GM12878 (cell line): ENCODE data around the gene ORC1.

Source experiments
- ETV6 ChIP-seq, 2 experiments: fragments of 450-650 bp in 1 of 2; IDR thresholded peaks in 1 of 2; conservative IDR thresholded peaks in 1 of 2; 2 replicates each; pipeline ENCODE4 v1.6.1; 2014; ENCODE audit warnings: antibody characterized with exemption in 1 of 2, borderline replicate concordance in 1 of 2, low read depth in 1 of 2, mild to moderate bottlenecking in 1 of 2, moderate library complexity in 1 of 2
- EZH2 ChIP-seq: IDR thresholded peaks from 2 replicates; pipeline ENCODE4 v1.6.1; 2012; ENCODE audit warnings: low read depth, mild to moderate bottlenecking, control low read depth, inconsistent platforms, low read length, borderline replicate concordance; ENCODE audit not compliant: control insufficient read depth
- HDAC2 ChIP-seq: fragments of 200-600 bp; sonication (generic); IDR thresholded peaks from 2 replicates; pipeline ENCODE4 v1.6.1; 2017
- POLR2A ChIP-seq: IDR thresholded peaks from 2 replicates; pipeline ENCODE4 v1.6.1; 2011; ENCODE audit warnings: low read depth, mild to moderate bottlenecking, low read length
- TARDBP ChIP-seq: IDR thresholded peaks from 2 replicates; pipeline ENCODE4 v1.6.1; 2016; ENCODE audit warnings: borderline replicate concordance
- TCF12 ChIP-seq: IDR thresholded peaks from 2 replicates; pipeline ENCODE4 v1.6.1; 2011; ENCODE audit warnings: low read depth, mild to moderate bottlenecking, low read length
- TF ChIP-seq, protein P1 (sequence below): fragments of 450-650 bp; IDR thresholded peaks from 2 replicates; pipeline ENCODE4 v1.6.1; 2017; ENCODE audit warnings: mild to moderate bottlenecking, moderate library complexity
- TF ChIP-seq, protein P2 (sequence below), 3 experiments: IDR thresholded peaks in 2 of 3; conservative IDR thresholded peaks in 1 of 3; 2 replicates each; pipeline ENCODE4 v1.5.1; 2011; ENCODE audit warnings: low read depth in 3 of 3, low read length in 3 of 3, mild to moderate bottlenecking in 3 of 3, control low read depth in 2 of 3, moderate library complexity in 2 of 3, inconsistent platforms in 1 of 3, mixed read lengths in 1 of 3; ENCODE audit not compliant: control insufficient read depth in 2 of 3, insufficient read depth in 1 of 3; ENCODE audit errors: extremely low read depth in 1 of 3
- TF ChIP-seq, protein P3 (sequence below): fragments of 150-350 bp; IDR thresholded peaks from 2 replicates; pipeline ENCODE4 v1.6.1; 2016; ENCODE audit warnings: low read depth, low read length

DNA sequence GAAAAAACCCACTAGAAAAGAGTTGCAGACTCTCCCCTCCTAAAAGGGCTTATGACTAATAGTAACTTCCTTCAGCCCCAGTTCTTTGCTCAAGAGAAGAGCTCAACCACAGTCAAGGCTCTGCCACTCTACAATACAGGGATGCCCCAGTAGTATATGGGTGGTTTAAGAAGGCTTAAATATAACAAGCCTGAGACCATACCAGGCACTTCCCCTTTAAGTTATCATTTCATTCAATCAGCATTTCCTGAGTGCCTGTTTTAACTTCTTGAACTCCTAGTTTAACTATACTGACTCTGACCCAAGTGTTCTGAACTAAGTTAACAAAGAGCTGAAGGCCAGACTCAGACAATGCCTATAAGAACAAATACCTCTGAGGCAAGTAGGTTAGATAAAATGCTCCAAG lies 20.0 kb upstream of the ORC1 start:
- TF ChIP-seq, protein P1, sequence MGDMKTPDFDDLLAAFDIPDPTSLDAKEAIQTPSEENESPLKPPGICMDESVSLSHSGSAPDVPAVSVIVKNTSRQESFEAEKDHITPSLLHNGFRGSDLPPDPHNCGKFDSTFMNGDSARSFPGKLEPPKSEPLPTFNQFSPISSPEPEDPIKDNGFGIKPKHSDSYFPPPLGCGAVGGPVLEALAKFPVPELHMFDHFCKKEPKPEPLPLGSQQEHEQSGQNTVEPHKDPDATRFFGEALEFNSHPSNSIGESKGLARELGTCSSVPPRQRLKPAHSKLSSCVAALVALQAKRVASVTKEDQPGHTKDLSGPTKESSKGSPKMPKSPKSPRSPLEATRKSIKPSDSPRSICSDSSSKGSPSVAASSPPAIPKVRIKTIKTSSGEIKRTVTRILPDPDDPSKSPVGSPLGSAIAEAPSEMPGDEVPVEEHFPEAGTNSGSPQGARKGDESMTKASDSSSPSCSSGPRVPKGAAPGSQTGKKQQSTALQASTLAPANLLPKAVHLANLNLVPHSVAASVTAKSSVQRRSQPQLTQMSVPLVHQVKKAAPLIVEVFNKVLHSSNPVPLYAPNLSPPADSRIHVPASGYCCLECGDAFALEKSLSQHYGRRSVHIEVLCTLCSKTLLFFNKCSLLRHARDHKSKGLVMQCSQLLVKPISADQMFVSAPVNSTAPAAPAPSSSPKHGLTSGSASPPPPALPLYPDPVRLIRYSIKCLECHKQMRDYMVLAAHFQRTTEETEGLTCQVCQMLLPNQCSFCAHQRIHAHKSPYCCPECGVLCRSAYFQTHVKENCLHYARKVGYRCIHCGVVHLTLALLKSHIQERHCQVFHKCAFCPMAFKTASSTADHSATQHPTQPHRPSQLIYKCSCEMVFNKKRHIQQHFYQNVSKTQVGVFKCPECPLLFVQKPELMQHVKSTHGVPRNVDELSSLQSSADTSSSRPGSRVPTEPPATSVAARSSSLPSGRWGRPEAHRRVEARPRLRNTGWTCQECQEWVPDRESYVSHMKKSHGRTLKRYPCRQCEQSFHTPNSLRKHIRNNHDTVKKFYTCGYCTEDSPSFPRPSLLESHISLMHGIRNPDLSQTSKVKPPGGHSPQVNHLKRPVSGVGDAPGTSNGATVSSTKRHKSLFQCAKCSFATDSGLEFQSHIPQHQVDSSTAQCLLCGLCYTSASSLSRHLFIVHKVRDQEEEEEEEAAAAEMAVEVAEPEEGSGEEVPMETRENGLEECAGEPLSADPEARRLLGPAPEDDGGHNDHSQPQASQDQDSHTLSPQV, result no peak
- TF ChIP-seq TCF12 (no peak), HDAC2 (no peak), TARDBP (no peak), POLR2A (no peak), ETV6 (conservative IDR thresholded peaks at IDR 0.05 in 1 of 2, IDR thresholded peaks at IDR 0.05 in 1 of 2; ENCODE audit: borderline replicate concordance in 1 of 2, low read depth in 1 of 2) (no peak), EZH2 (no peak)
- TF ChIP-seq, protein P2, sequence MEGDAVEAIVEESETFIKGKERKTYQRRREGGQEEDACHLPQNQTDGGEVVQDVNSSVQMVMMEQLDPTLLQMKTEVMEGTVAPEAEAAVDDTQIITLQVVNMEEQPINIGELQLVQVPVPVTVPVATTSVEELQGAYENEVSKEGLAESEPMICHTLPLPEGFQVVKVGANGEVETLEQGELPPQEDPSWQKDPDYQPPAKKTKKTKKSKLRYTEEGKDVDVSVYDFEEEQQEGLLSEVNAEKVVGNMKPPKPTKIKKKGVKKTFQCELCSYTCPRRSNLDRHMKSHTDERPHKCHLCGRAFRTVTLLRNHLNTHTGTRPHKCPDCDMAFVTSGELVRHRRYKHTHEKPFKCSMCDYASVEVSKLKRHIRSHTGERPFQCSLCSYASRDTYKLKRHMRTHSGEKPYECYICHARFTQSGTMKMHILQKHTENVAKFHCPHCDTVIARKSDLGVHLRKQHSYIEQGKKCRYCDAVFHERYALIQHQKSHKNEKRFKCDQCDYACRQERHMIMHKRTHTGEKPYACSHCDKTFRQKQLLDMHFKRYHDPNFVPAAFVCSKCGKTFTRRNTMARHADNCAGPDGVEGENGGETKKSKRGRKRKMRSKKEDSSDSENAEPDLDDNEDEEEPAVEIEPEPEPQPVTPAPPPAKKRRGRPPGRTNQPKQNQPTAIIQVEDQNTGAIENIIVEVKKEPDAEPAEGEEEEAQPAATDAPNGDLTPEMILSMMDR (IDR thresholded peaks at IDR 0.05 in 2 of 3, conservative IDR thresholded peaks at IDR 0.05 in 1 of 3; ENCODE audit: control insufficient read depth in 2 of 3, extremely low read depth in 1 of 3, insufficient read depth in 1 of 3, low read depth in 3 of 3, low read length in 3 of 3), result no peak
- TF ChIP-seq, protein P3, sequence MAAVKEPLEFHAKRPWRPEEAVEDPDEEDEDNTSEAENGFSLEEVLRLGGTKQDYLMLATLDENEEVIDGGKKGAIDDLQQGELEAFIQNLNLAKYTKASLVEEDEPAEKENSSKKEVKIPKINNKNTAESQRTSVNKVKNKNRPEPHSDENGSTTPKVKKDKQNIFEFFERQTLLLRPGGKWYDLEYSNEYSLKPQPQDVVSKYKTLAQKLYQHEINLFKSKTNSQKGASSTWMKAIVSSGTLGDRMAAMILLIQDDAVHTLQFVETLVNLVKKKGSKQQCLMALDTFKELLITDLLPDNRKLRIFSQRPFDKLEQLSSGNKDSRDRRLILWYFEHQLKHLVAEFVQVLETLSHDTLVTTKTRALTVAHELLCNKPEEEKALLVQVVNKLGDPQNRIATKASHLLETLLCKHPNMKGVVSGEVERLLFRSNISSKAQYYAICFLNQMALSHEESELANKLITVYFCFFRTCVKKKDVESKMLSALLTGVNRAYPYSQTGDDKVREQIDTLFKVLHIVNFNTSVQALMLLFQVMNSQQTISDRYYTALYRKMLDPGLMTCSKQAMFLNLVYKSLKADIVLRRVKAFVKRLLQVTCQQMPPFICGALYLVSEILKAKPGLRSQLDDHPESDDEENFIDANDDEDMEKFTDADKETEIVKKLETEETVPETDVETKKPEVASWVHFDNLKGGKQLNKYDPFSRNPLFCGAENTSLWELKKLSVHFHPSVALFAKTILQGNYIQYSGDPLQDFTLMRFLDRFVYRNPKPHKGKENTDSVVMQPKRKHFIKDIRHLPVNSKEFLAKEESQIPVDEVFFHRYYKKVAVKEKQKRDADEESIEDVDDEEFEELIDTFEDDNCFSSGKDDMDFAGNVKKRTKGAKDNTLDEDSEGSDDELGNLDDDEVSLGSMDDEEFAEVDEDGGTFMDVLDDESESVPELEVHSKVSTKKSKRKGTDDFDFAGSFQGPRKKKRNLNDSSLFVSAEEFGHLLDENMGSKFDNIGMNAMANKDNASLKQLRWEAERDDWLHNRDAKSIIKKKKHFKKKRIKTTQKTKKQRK, result no peak
